Prostate gland (tissue), 2 donors: ENCODE measurements around the gene CCDC154. TPM values are rescaled to one million over a fixed set of nuclear protein-coding genes. Genes with fewer than 3 reads are reported as not detected.
A peak's percentile ranks its signal among the peaks of the same experiment; 100 is the strongest.

Experiments used
- DNase-seq: peaks from one replicate; pipeline ENCODE4 v3.0.0-alpha.2; 2019; ENCODE audit warnings: low spot score
- H3K27ac ChIP-seq, 2 donors: fragments of 200-600 bp; sonication (generic); 2 replicates each; pipeline ENCODE4 v1.5.1; 2017 to 2019
- H3K27me3 ChIP-seq: fragments of 200-600 bp; sonication (generic); replicated peaks from 2 replicates; pipeline ENCODE4 v1.5.1; 2019; ENCODE audit not compliant: insufficient read depth
- H3K36me3 ChIP-seq, 2 donors: fragments of 200-600 bp; sonication (generic); 1 replicate in 1 of 2; 2 replicates in 1 of 2; pipeline versions ENCODE4 v1.5.1 to v1.8.1; 2017 to 2019
- H3K4me1 ChIP-seq: fragments of 200-600 bp; sonication (generic); replicated peaks from 2 replicates; pipeline ENCODE4 v1.5.1; 2019
- H3K4me3 ChIP-seq, 2 donors: fragments of 200-600 bp; sonication (generic); 2 replicates each; pipeline ENCODE4 v1.5.1; 2017 to 2019
- H3K9me3 ChIP-seq: fragments of 200-600 bp; sonication (generic); 2 replicates; pipeline ENCODE4 v1.5.1; 2017
- CTCF ChIP-seq, 4 experiments: fragments of 200-600 bp in 2 of 4; fragments of 450-650 bp in 2 of 4; sonication (generic) in 2 of 4; IDR thresholded peaks; 1 replicate in 3 of 4; 2 replicates in 1 of 4; pipeline ENCODE4 v1.5.1; 2016 to 2019; ENCODE audit warnings: antibody characterized with exemption in 4 of 4, mild to moderate bottlenecking in 2 of 4, moderate library complexity in 2 of 4
- POLR2A ChIP-seq: fragments of 450-650 bp; IDR thresholded peaks from one replicate; pipeline ENCODE4 v1.6.1; 2016; ENCODE audit warnings: antibody characterized with exemption, mild to moderate bottlenecking
- POLR2AphosphoS5 ChIP-seq: sonication (generic); formaldehyde crosslinking; IDR thresholded peaks from one replicate; pipeline ENCODE4 v1.6.1; 2017; ENCODE audit warnings: antibody characterized with exemption
- WGBS: methylation state at CpG from one replicate; pipeline ENCODE4 v1.1.5; 2018; 5-methylcytosine and 5-hydroxymethylcytosine counted together
- intact Hi-C: fragments of 100-400 bp; cut with DNase I; formaldehyde crosslinking; loops from one replicate; pipeline ENCODE4 v1.14.2; 2022
- total RNA-seq, 2 donors: library from RNA; depleted of rRNA; stranded (reverse); fragments of >200 nt; gene quantifications; one replicate each; pipeline ENCODE4 v1.1.0, GENCODE V29; 2016

The CCDC154 gene
- total RNA-seq, 2 donors from 2014 or later: 5.7 TPM; not detected in 1

- DNase-seq: no peak
- Histone ChIP-seq H3K27ac (peak overlapping the region; percentile 81 to 86), H3K27me3 (no peaks in the 10 kb centered on the region), H3K9me3 (no peaks in the 10 kb centered on the region), H3K4me3 (peak overlapping the region; percentile 90 to 99), H3K4me1 (peaks cover 7% of the 10 kb centered on the region), H3K36me3 (no peaks in the 10 kb centered on the region)
- WGBS: 56% methylated on average over 15 of the region's 15 CpGs
- intact Hi-C loops: loop anchor here (5.0 kb wide), 1 partner anchor 137 kb away; the partner anchor contains the start of genes CRAMP1 and IFT140
- TF ChIP-seq CTCF (IDR thresholded peaks at IDR 0.05) (no peak), POLR2AphosphoS5 (no peak), POLR2A (no peak)
These were observed 31.3 kb upstream of the CCDC154 start for GRCh38 chr16:1475552-1476114.

- Histone ChIP-seq H3K4me3 (peak within 1 kb of the TSS; percentile 90 to 99), H3K9me3 (no peaks in the 10 kb centered on the region), H3K4me1 (peaks cover 7% of the 10 kb centered on the region), H3K36me3 (no peaks in the 10 kb centered on the region), H3K27me3 (no peaks in the 10 kb centered on the region), H3K27ac (peak within 1 kb of the TSS; percentile 81 to 86)
- intact Hi-C loops: loop anchor here (5.0 kb wide), 1 partner anchor 137 kb away; the partner anchor contains the start of genes CRAMP1 and IFT140
- DNase-seq: peak; percentile 90
- 3% methylated on average over 61 of the region's 99 CpGs for WGBS
- TF ChIP-seq POLR2A (peak; percentile 78), POLR2AphosphoS5 (peak; percentile 92), CTCF (IDR thresholded peaks at IDR 0.05) (peak in 1 of 4 experiments; percentile 7)
These were observed 30.6 kb upstream of the CCDC154 start, which contains the start of gene CLCN7 for GRCh38 chr16:1474796-1475551. Gene CLCN7 (minus strand): TSS chr16:1475028. CDS start chr16:1474974, 54 bp downstream.

- Histone ChIP-seq H3K9me3 (no peaks in the 10 kb centered on the region), H3K27ac (peak overlapping the region in 1 of 2 donors; percentile 81), H3K36me3 (no peaks in the 10 kb centered on the region), H3K27me3 (no peaks in the 10 kb centered on the region), H3K4me1 (peaks cover 7% of the 10 kb centered on the region), H3K4me3 (peak overlapping the region; percentile 90 to 99)
- intact Hi-C loops: no loop called here
- TF ChIP-seq POLR2AphosphoS5: no peak
- TF ChIP-seq CTCF (IDR thresholded peaks at IDR 0.05): no peak
- TF ChIP-seq POLR2A: no peak
- 10% methylated on average over 39 of the region's 57 CpGs for WGBS
- no peak for DNase-seq
These were observed 29.9 kb upstream of the CCDC154 start for GRCh38 chr16:1474082-1474795.

- Histone ChIP-seq H3K36me3 (no peaks in the 10 kb centered on the region), H3K27ac (no peak overlapping the region), H3K27me3 (no peaks in the 10 kb centered on the region), H3K4me3 (no peak overlapping the region), H3K9me3 (no peaks in the 10 kb centered on the region), H3K4me1 (peaks cover 7% of the 10 kb centered on the region)
- no peak for TF ChIP-seq POLR2A
- TF ChIP-seq CTCF (IDR thresholded peaks at IDR 0.05): no peak
- TF ChIP-seq POLR2AphosphoS5: no peak
- no peak for DNase-seq
- intact Hi-C loops: no loop called here
- WGBS: 83% methylated on average over 3 of the region's 3 CpGs
These were observed 28.6 kb upstream of the CCDC154 start for GRCh38 chr16:1472974-1473373.
